Measurements from ENCODE around the gene DENND4A.

DNA sequence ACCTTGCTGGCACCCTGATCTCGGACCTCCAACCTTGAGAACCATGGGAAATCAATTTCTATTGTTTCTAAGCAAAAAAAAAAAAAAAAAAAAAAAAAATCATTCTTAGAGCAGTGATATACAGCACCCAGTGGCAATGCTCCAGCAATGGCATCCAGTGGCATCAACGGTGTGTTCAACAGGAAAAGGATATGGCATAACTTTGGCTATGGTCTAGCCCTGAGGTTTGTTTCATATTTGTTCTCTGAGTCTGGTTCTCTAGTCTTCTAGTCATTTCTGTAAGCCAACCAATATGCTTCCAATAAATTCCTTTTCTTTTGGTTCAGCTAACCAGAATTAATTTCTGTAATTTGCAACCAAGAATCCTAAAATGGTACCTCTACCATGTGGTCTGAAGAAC, 19.2 kb downstream of the DENND4A start:
- TF ChIP-seq TAF1 (IDR thresholded peaks at IDR 0.05; ENCODE audit: borderline replicate concordance, insufficient read depth, low read length) (no peak), POLR2AphosphoS5 (IDR thresholded peaks at IDR 0.05; ENCODE audit: low read depth, low read length) (no peak)

Measured in PFSK-1 (cell line).